WTC11 (cell line): ENCODE results near the gene GDF7.

Experiments used
- CREM ChIP-seq: sonication (generic); formaldehyde crosslinking; IDR thresholded peaks from 2 replicates; pipeline ENCODE4 v1.8.1; 2022; ENCODE audit warnings: mild to moderate bottlenecking, missing genetic modification reagents, moderate library complexity
- NFYB ChIP-seq: sonication (generic); formaldehyde crosslinking; conservative IDR thresholded peaks from 2 replicates; pipeline ENCODE4 v1.8.0; 2022; ENCODE audit warnings: low read depth, missing genetic modification reagents
- ZNF138 ChIP-seq: sonication (generic); formaldehyde crosslinking; conservative IDR thresholded peaks from 2 replicates; pipeline ENCODE4 v1.8.1; 2022; ENCODE audit warnings: mild to moderate bottlenecking, moderate library complexity, missing genetic modification reagents
- TF ChIP-seq, protein P1 (sequence below): sonication (generic); formaldehyde crosslinking; IDR thresholded peaks from 2 replicates; pipeline ENCODE4 v1.8.1; 2022; ENCODE audit warnings: missing genetic modification reagents, borderline replicate concordance
- TF ChIP-seq, protein P2 (sequence below): fragments of 200-600 bp; IDR thresholded peaks from 2 replicates; pipeline ENCODE4 v1.8.0; 2022; ENCODE audit warnings: antibody characterized with exemption
- TF ChIP-seq, protein P3 (sequence below): sonication (generic); formaldehyde crosslinking; conservative IDR thresholded peaks from 2 replicates; pipeline ENCODE4 v1.8.1; 2022; ENCODE audit warnings: mild to moderate bottlenecking, missing genetic modification reagents

DNA sequence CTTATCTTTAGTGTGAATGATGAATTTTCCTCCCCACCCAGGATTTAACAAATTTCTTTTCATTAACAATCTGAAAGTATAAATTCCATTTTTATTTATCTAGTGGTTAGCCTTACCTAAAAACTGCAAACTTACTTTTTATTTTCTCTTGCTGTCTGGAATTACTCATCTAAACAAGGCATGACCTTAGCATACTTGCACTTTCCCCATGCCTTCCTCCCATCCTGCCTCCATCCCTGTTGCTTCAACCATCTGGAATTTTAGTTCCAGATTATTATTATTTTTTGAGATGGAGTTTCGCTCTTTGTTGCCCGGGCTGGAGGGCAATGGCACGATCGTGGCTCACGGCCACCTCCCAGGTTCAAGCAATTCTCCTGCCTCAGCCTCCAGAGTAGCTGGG is 35.6 kb downstream of the GDF7 start:
- TF ChIP-seq, protein P1, sequence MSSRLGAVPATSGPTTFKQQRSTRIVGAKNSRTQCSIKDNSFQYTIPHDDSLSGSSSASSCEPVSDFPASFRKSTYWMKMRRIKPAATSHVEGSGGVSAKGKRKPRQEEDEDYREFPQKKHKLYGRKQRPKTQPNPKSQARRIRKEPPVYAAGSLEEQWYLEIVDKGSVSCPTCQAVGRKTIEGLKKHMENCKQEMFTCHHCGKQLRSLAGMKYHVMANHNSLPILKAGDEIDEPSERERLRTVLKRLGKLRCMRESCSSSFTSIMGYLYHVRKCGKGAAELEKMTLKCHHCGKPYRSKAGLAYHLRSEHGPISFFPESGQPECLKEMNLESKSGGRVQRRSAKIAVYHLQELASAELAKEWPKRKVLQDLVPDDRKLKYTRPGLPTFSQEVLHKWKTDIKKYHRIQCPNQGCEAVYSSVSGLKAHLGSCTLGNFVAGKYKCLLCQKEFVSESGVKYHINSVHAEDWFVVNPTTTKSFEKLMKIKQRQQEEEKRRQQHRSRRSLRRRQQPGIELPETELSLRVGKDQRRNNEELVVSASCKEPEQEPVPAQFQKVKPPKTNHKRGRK = no peak
- TF ChIP-seq CREM (CRISPR knock-in tag) (no peak), ZNF138 (CRISPR knock-in tag) (no peak), NFYB (CRISPR knock-in tag) (no peak)
- TF ChIP-seq, protein P2, sequence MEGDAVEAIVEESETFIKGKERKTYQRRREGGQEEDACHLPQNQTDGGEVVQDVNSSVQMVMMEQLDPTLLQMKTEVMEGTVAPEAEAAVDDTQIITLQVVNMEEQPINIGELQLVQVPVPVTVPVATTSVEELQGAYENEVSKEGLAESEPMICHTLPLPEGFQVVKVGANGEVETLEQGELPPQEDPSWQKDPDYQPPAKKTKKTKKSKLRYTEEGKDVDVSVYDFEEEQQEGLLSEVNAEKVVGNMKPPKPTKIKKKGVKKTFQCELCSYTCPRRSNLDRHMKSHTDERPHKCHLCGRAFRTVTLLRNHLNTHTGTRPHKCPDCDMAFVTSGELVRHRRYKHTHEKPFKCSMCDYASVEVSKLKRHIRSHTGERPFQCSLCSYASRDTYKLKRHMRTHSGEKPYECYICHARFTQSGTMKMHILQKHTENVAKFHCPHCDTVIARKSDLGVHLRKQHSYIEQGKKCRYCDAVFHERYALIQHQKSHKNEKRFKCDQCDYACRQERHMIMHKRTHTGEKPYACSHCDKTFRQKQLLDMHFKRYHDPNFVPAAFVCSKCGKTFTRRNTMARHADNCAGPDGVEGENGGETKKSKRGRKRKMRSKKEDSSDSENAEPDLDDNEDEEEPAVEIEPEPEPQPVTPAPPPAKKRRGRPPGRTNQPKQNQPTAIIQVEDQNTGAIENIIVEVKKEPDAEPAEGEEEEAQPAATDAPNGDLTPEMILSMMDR = no peak
- TF ChIP-seq, protein P3, sequence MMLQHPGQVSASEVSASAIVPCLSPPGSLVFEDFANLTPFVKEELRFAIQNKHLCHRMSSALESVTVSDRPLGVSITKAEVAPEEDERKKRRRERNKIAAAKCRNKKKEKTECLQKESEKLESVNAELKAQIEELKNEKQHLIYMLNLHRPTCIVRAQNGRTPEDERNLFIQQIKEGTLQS (CRISPR knock-in tag) = no peak
